Caco-2 (cell line): ENCODE data around the gene TXN2. TPM values are rescaled to one million over a fixed set of nuclear protein-coding genes. Genes with fewer than 3 reads are reported as not detected.
"Not testable (repeated sequence)": the region's sequence is repeated elsewhere in the genome, so short reads cannot be mapped to it uniquely, and the experiment has no call there.

Experiments used
- BruUV-seq: library from RNA; stranded (reverse); fragments of 400-500 nt; replicated peaks from 2 replicates; lab custom pipeline; 2021; lab: Mats Ljungman, UMichigan
- CTCF ChIA-PET: fragments of 300-600 bp; sonication (Branson Sonifier 250); formaldehyde crosslinking; loops from one replicate; lab custom pipeline; 2022; ENCODE audit warnings: antibody characterized with exemption; lab: Charles Lee
- POLR2A ChIA-PET: fragments of 300-600 bp; sonication (Branson Sonifier 250); formaldehyde crosslinking; loops from one replicate; lab custom pipeline; 2022; ENCODE audit warnings: antibody characterized with exemption; lab: Charles Lee
- DNase-seq, 2 experiments: peaks; one replicate each; pipeline versions ENCODE4 v3.0.0 to v3.0.0-alpha.2; 2020 to 2022
- H3K27me3 ChIP-seq: replicated peaks from 2 replicates; pipeline ENCODE4 v1.6.0; 2011; ENCODE audit warnings: low read length; ENCODE audit not compliant: control insufficient read depth, insufficient read depth
- H3K36me3 ChIP-seq: 2 replicates; pipeline ENCODE4 v1.5.1; 2011; ENCODE audit warnings: low read length; ENCODE audit not compliant: control insufficient read depth, insufficient read depth
- H3K4me1 ChIP-seq: fragments of 250-450 bp; sonication (Bioruptor Pico); 2 replicates; pipeline ENCODE4 v1.5.1; 2020; ENCODE audit warnings: mild to moderate bottlenecking
- H3K4me3 ChIP-seq: 2 replicates; pipeline ENCODE4 v1.5.1; 2011; ENCODE audit warnings: low read depth, mild to moderate bottlenecking, control low read depth, low read length
- H3K9me3 ChIP-seq: fragments of 250-450 bp; sonication (Bioruptor Pico); 2 replicates; pipeline ENCODE4 v1.5.1; 2020; ENCODE audit warnings: mild to moderate bottlenecking, moderate library complexity
- H3K27ac Mint-ChIP-seq: one replicate; pipeline ENCODE4 v1.8.0; 2022; ENCODE audit warnings: mixed read lengths; ENCODE audit not compliant: unreplicated experiment
- H3K27me3 Mint-ChIP-seq: one replicate; pipeline ENCODE4 v1.8.0; 2022; ENCODE audit warnings: mixed read lengths; ENCODE audit not compliant: insufficient read depth, unreplicated experiment
- H3K36me3 Mint-ChIP-seq: one replicate; pipeline ENCODE4 v1.8.0; 2022; ENCODE audit warnings: mild to moderate bottlenecking, mixed read lengths; ENCODE audit not compliant: insufficient read depth, unreplicated experiment
- H3K4me1 Mint-ChIP-seq: one replicate; pipeline ENCODE4 v1.8.0; 2022; ENCODE audit warnings: low read depth, mixed read lengths; ENCODE audit not compliant: unreplicated experiment
- H3K4me3 Mint-ChIP-seq: one replicate; pipeline ENCODE4 v1.8.0; 2022; ENCODE audit warnings: mild to moderate bottlenecking, moderate library complexity, mixed read lengths; ENCODE audit not compliant: unreplicated experiment
- H3K9me3 Mint-ChIP-seq: one replicate; pipeline ENCODE4 v1.8.0; 2022; ENCODE audit warnings: mixed read lengths; ENCODE audit not compliant: unreplicated experiment
- intact Hi-C: fragments of 100-400 bp; cut with micrococcal nuclease; formaldehyde crosslinking; loops from one replicate; pipeline ENCODE4 v1.10.0; 2022; ENCODE audit not compliant: unreplicated experiment
- total RNA-seq: library from RNA; stranded (reverse); gene quantifications from 2 replicates; pipeline ENCODE4 v1.2.3, GENCODE V29; 2022
- TF ChIP-seq, protein P1 (sequence below), 2 experiments: fragments of 200-600 bp in 1 of 2; IDR thresholded peaks; 1 replicate in 1 of 2; 2 replicates in 1 of 2; pipeline versions ENCODE4 v1.5.1 to v1.8.0; 2011 to 2022; ENCODE audit warnings: antibody characterized with exemption in 1 of 2, control low read depth in 1 of 2, inconsistent platforms in 1 of 2, low read depth in 1 of 2, low read length in 1 of 2, mild to moderate bottlenecking in 1 of 2, moderate library complexity in 1 of 2; ENCODE audit not compliant: insufficient read depth in 1 of 2, severe bottlenecking in 1 of 2, unreplicated experiment in 1 of 2

The TXN2 gene
- total RNA-seq, 1 experiment from 2014 or later = 75.8 TPM

DNA sequence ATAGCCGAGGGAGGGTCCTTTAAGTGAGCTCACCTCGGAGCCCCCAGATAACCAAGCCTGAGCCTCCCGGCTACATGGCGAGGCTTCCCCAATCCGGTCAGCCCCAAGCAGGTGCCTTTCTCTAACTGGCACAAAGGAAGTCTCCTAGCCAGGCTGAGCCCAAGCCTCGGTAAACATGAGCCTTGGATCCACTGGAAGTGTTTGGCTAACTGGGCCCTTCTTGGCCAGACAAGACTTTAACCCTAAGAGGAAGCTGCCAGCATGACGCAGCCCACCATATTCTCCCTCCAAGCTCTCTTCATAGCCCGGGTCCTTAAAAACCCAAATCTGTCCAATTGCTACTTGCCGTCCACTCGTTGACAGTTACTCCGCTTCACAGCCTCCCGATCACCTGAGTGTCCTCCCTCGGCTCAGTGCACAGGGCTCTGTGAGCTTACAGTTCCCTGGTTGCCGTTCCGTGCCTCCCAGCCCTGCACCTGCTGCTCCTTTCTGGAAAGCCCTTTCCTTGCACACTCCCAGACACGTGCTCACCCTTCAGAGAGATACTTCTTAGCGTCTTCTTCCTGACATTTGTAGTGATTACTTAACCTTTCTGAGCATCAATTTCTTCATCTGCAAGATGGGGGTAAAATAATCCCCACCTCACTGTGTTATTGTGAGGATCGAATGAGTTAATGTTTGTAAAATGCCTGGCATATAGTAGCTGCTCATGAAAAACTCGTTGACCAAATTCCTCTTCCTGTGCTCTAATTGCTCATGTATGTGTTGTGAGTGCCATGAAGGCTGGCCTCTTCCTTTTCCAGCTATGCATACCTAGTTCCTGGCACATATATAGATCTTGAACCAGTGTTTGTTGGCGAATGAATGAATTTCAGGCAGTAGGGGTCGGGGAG lies 25.6 kb downstream of the TXN2 start:
- peak overlapping the region; percentile 87 for H3K27ac Mint-ChIP-seq
- Histone ChIP-seq H3K36me3 (no peaks in the 10 kb centered on the region), H3K4me3 (peak overlapping the region; percentile 26), H3K9me3 (no peaks in the 10 kb centered on the region), H3K27me3 (no peaks in the 10 kb centered on the region), H3K4me1 (peaks cover 48% of the 10 kb centered on the region)
- BruUV-seq = TSS peak; percentile 85
- H3K27me3 Mint-ChIP-seq = no peaks in the 10 kb centered on the region
- peak overlapping the region; percentile 62 for H3K4me3 Mint-ChIP-seq
- H3K9me3 Mint-ChIP-seq = no peaks in the 10 kb centered on the region
- peaks cover 6% of the 10 kb centered on the region for H3K36me3 Mint-ChIP-seq
- peaks cover 23% of the 10 kb centered on the region for H3K4me1 Mint-ChIP-seq
- no peak for DNase-seq
- intact Hi-C loops = loop anchor here (1.0 to 5.0 kb wide), 5 partner anchors 22 to 127 kb away; no protein-coding TSS in a partner anchor
- TF ChIP-seq, protein P1, sequence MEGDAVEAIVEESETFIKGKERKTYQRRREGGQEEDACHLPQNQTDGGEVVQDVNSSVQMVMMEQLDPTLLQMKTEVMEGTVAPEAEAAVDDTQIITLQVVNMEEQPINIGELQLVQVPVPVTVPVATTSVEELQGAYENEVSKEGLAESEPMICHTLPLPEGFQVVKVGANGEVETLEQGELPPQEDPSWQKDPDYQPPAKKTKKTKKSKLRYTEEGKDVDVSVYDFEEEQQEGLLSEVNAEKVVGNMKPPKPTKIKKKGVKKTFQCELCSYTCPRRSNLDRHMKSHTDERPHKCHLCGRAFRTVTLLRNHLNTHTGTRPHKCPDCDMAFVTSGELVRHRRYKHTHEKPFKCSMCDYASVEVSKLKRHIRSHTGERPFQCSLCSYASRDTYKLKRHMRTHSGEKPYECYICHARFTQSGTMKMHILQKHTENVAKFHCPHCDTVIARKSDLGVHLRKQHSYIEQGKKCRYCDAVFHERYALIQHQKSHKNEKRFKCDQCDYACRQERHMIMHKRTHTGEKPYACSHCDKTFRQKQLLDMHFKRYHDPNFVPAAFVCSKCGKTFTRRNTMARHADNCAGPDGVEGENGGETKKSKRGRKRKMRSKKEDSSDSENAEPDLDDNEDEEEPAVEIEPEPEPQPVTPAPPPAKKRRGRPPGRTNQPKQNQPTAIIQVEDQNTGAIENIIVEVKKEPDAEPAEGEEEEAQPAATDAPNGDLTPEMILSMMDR (IDR thresholded peaks at IDR 0.05; ENCODE audit: insufficient read depth in 1 of 2, low read depth in 1 of 2, low read length in 1 of 2, severe bottlenecking in 1 of 2, unreplicated experiment in 1 of 2) = no peak
- ChIA-PET CTCF (interaction anchor here (0.9 kb wide), 1 partner anchor 14 kb away, joined by 5 read pairs; no protein-coding TSS in a partner anchor), POLR2A (interaction anchor here (0.6 to 1.3 kb wide), 3 partner anchors 26 to 96 kb away, joined by 3 to 4 read pairs (median 3); no protein-coding TSS in a partner anchor)

DNA sequence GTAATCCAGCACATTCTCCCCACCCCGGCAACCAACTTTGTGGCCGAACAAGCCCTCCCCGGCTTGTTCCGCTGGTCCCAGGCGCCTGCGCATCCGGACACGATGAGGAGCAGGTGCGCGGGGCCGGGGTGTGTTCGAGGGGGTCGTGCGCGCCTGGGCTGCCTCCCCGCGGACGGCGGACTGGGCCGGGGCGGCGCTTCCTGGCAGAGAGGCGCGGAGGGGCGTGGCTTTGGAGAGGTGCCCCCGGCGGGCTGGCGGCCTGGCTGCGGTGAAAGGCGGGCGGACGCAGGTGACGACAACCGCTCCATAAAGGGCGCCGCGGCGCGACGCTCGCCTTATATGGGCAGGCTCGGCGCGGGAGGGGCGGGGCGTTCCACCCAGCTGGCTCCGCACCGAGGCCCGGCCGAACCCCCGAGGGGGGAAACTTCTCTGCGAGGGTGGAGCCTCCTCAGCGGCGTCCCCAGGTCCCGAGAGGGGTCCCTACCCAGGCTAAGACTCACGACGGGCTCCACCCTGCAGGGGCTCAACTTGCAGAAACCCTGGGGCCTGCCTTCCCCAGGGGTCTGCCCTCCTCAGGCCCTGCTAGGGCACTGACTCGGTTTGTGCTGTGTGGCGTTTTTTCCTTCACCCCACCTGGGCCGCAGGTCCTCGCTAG lies 26.4 kb downstream of the TXN2 start:
- Histone ChIP-seq H3K9me3 (no peaks in the 10 kb centered on the region), H3K36me3 (no peaks in the 10 kb centered on the region), H3K4me1 (peaks cover 41% of the 10 kb centered on the region), H3K27me3 (no peaks in the 10 kb centered on the region), H3K4me3 (peak overlapping the region; percentile 36)
- TF ChIP-seq, protein P1 (IDR thresholded peaks at IDR 0.05; ENCODE audit: insufficient read depth in 1 of 2, low read depth in 1 of 2, low read length in 1 of 2, severe bottlenecking in 1 of 2, unreplicated experiment in 1 of 2) = peak in 1 of 2 experiments; percentile 2
- Mint-ChIP-seq H3K27me3 (no peaks in the 10 kb centered on the region), H3K4me1 (peaks cover 23% of the 10 kb centered on the region), H3K36me3 (peaks cover 6% of the 10 kb centered on the region), H3K9me3 (no peaks in the 10 kb centered on the region), H3K4me3 (peak overlapping the region; percentile 62), H3K27ac (peak overlapping the region; percentile 87)
- intact Hi-C loops = loop anchor here (1.0 to 5.0 kb wide), 5 partner anchors 21 to 126 kb away; no protein-coding TSS in a partner anchor
- no TSS peak for BruUV-seq
- CTCF ChIA-PET = interaction anchor here (0.5 to 0.9 kb wide), 4 partner anchors 15 to 319 kb away, joined by 4 to 9 read pairs (median 6); no protein-coding TSS in a partner anchor
- peak; percentile 96 to 98 for DNase-seq
- POLR2A ChIA-PET = interaction anchor here (0.6 to 1.3 kb wide), 3 partner anchors 27 to 95 kb away, joined by 3 to 5 read pairs (median 3); partner anchors contain the start of gene TXN2

DNA sequence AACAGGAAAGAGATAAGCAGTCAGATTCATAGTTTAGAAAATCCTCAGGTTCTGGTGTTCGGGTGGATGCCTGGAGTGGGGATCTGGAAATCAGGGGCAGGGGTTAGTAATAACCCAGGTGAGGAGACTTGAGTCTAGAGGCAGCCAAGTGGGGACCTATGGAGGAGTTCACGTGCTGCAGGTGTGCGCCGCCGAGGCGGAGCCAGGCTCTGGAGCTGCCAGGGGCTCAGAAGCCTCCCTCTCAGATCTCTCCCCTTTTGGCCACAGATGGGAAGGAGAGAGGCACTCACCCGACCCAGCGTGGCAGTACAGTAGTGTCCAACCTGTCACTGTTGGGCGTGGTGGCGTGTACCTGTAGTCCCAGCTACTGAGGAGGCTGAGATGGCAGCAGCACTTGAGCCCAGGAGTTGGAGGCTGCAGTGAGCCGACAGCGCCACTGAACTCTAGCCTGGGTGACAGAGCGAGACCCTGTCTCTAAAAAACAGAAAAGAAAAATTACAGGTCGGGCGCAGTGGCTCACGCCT lies 27.5 kb downstream of the TXN2 start:
- Histone ChIP-seq H3K27me3 (no peaks in the 10 kb centered on the region), H3K36me3 (no peaks in the 10 kb centered on the region), H3K4me3 (no peak overlapping the region), H3K9me3 (no peaks in the 10 kb centered on the region), H3K4me1 (peaks cover 29% of the 10 kb centered on the region)
- peaks cover 6% of the 10 kb centered on the region for H3K36me3 Mint-ChIP-seq
- H3K27ac Mint-ChIP-seq = no peak overlapping the region
- CTCF ChIA-PET = no interaction called here
- POLR2A ChIA-PET = no interaction called here
- H3K4me1 Mint-ChIP-seq = peaks cover 23% of the 10 kb centered on the region
- H3K4me3 Mint-ChIP-seq = peak overlapping the region; percentile 62
- TF ChIP-seq, protein P1 (IDR thresholded peaks at IDR 0.05; ENCODE audit: insufficient read depth in 1 of 2, low read depth in 1 of 2, low read length in 1 of 2, severe bottlenecking in 1 of 2, unreplicated experiment in 1 of 2) = no peak
- intact Hi-C loops = loop anchor here (2.0 kb wide), 1 partner anchor 43 kb away; no protein-coding TSS in a partner anchor
- no peaks in the 10 kb centered on the region for H3K27me3 Mint-ChIP-seq
- no peaks in the 10 kb centered on the region for H3K9me3 Mint-ChIP-seq
- TSS peak; percentile 70 for BruUV-seq
- DNase-seq = no peak

DNA sequence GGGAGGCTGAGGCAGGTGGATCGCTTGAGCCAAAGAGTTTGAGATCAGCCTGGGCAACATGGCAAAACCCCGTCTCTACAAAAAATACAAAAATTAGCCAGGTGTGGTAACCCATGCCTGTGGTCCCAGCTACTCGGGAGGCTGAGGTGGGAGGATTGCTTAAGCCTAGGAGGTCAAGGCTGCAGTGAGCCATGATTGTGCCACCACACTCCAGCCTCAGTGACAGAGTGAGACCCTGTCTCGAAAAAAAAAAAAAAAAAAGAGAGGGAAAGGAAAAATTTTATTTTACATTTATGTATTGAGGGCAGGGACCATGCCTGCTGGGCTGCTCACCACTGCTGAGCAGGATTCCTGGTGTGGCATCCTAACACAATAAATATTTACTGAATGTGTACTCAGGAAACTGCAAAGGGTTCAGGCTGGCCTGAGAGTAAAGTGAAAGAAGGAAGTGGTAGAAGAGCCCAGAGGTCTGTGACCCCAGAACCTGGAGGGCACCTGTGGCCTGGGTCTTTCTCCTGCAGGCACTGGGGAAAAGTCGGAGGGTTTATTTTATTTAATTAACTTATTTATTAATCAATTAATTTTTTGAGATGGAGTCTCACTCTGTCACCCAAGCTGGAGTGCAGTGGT lies 28.3 kb downstream of the TXN2 start:
- H3K9me3 Mint-ChIP-seq, DNase-seq, H3K36me3 ChIP-seq, H3K27me3 ChIP-seq, H3K36me3 Mint-ChIP-seq, H3K4me3 ChIP-seq, H3K27ac Mint-ChIP-seq, POLR2A ChIA-PET, H3K27me3 Mint-ChIP-seq, H3K9me3 ChIP-seq, BruUV-seq, intact Hi-C loops: not testable (repeated sequence)
- CTCF ChIA-PET = interaction anchor here (0.7 kb wide), 1 partner anchor 23 kb away, joined by 8 read pairs; no protein-coding TSS in a partner anchor
- peaks cover 21% of the 10 kb centered on the region for H3K4me1 ChIP-seq
- peak overlapping the region; percentile 54 for H3K4me3 Mint-ChIP-seq
- peaks cover 18% of the 10 kb centered on the region for H3K4me1 Mint-ChIP-seq
